ENCODE results near the gene MEGF10.

Gene MEGF10

GRCh38 chr5:127417528-127417927, 126.9 kb downstream of the MEGF10 start:
- no peak for DNase-seq

- DNase-seq, result no peak
Observed at GRCh38 chr5:127418367-127418766, 127.8 kb downstream of the MEGF10 start.

GRCh38 chr5:127418974-127419682, 128.5 kb downstream of the MEGF10 start:
- no peak for DNase-seq

GRCh38 chr5:127419683-127420257, 129.2 kb downstream of the MEGF10 start:
- no peak for DNase-seq

DNA sequence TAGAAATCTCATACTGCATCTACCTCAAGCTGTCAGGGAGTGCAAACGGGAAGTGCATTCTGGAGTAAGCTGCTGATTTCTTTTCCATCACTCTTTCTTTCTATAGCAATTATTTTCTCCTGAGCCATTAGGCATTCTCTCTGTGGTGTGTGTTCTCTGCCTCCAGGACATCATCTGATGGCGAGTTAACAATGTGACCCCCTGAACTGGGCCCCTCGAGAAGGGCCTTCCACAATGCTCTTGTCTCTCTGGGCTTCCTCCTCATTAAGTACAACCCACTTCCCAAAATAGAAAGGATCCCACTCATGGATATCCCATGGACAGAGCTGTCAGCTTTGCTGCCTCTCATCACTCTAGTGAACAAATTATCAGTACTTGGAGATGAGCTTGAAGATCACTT, 130.2 kb downstream of the MEGF10 start:
- DNase-seq, result no peak

DNA sequence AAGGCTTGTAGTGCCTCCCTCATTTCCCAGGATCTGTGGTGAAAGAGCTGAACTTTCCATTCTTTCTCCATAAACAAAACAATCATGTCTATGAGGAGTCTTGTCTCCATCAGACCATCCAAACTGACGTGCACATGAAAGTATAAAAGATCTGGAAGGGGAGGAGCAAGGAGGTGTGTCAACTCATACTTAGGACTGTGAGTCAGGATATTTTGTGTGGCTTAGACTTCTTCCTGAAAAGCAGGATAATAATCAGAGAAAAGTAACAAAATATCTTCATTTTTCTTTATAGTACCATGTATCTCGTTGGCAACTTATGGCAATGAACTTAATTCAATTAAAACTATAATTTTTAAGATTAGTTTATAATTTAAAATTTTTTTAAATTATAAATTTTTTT, 130.9 kb downstream of the MEGF10 start:
- DNase-seq, result no peak

- no peak for DNase-seq
Observed at GRCh38 chr5:127423173-127423798, 132.7 kb downstream of the MEGF10 start.

- DNase-seq, result no peak
Observed at GRCh38 chr5:127425037-127425436, 134.4 kb downstream of the MEGF10 start.

DNA sequence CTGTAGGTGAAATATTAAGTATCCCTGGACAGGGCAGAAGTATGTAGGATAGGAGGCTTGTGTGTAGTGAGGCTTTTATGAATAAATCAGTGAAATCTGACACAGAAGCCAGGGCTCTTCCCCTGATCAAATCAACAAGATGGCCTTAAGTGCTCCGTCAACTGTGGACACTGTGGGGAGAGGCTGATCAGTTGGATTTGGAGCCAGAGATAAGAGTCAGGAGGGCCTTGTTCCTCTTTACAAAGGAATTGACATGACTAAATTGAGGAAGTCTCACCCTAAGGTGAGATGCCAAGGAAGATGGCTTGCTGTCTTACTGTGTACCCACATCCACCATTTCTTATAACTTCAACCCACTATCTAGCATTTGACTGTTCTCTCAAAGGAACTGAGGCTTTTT, 135.3 kb downstream of the MEGF10 start:
- DNase-seq, result no peak

GRCh38 chr5:127426661-127427060, 136.1 kb downstream of the MEGF10 start:
- no peak for DNase-seq

DNA sequence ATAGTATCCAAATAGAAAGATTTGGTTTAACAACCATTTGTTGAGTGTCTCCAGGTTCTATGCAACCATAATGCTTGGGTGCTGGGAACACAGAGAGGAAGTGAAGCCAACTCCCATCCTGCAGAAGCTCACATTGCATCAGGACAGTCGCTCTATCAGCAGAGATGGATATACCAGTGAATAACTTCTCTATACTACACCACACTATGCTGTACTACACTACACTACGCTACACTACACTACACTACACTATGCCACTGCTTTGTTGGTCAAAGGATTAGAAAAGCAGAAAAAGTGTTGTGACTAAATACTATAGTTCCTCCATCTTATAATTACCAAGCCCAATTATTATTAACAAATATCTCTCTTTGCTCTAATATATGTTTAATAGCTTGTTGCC, 137.7 kb downstream of the MEGF10 start:
- no peak for DNase-seq

DNA sequence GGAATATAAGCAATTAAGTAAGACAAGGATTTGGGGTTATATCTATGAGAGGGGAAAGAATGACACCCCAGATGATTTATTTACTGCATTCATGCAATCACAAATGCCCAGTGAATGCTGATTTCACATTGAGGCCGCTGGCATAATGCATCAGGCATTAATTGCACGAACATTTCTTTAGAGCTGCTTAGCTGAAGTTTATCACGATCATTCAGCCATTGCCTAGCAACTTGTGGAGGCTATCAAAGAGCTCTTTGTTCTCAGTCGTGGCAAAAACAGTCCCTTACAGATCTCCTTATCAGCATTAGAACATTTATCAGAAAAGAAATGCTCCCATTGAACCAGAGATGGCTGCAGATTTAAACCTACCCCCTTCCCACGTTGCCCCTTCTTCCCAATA, 138.2 kb downstream of the MEGF10 start:
- DNase-seq, result no peak

- DNase-seq, result no peak
Observed at GRCh38 chr5:127429928-127430327, 139.3 kb downstream of the MEGF10 start.

GRCh38 chr5:127430627-127431026, 140.0 kb downstream of the MEGF10 start:
- DNase-seq, result no peak

DNA sequence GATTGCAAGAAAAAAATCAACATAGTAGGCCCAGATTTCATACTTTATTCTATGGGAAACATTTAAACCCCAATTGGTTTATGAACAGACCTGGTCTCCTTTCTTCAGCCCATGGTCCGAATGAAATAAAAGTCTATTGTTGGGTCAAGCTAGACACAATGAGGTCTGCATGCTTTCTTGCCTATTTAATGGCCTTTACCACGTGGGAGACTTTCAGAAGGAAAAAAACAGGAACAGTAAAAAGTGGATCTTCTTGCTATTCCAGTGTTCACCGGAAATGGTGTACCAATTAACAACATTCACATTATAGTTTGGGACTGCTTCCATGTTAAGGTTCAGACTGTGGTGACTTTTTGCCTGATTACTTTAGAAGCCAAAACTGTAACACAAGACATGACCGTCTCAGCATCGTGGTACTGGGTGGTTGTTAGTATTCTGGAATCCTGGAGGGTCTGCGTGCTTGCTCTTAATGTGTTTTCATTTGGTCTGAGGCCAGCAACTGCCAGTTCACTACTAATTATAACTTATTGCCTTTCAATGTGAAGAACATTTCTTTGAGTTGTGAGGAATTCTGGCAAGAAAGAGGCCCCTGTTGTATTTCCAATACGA, 141.5 kb downstream of the MEGF10 start:
- DNase-seq, result no peak

GRCh38 chr5:127433526-127433925, 142.9 kb downstream of the MEGF10 start:
- no peak for DNase-seq

DNA sequence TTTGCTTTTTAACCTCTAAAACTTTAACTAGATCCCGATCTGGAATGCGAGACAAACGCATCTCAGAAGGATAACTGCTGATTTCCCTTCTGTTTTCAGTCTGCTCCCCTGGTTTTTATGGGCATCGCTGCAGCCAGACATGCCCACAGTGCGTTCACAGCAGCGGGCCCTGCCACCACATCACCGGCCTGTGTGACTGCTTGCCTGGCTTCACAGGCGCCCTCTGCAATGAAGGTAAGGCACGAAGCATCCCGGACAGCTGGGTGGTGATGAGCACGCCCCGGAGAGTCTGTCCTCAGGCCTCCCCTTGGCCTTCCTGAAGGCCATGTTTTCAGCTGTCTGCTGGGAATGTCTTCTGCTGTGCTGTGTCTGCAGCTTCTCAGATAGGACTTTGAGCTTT, 144.0 kb downstream of the MEGF10 start:
- DNase-seq, result no peak

DNA sequence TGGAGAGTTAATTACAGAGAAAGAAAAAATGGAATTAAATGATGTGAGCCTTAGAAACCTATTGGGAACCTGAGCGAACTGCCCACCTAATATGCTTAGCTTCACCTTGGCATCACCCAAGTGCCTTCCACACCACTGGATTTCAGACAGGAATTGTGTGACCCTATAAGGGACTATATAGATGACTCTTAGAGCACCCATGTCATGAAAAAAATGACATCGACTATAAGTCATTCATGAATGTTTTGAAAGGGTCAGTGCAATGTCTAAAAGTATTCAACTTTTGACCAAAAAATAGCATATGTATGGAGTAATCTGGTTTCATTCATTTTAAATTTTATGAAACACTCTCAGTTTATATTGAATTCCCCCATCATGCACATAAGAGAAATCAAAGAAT, 145.2 kb downstream of the MEGF10 start:
- DNase-seq, result no peak

- DNase-seq, result no peak
Observed at GRCh38 chr5:127439644-127440043, 149.0 kb downstream of the MEGF10 start.

DNA sequence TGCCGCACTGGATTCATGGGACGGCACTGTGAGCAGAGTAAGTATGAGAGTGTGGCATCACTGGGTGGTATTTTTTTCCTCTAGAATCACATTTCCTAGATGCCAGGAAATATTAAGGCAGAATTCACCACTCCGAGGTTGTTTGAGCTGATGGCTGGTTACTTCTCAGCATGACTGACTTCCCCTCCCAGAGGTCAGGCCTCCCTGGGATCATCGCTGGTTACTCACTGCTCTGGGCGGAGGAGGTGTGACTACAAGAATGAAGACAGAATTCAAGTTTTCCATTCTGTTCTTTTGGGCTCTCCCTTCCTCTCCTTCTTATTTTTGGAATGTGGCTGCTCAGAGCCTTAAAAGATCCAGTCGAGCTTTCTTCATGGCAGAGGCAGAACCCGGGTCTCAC, 150.2 kb downstream of the MEGF10 start:
- no peak for DNase-seq

- no peak for DNase-seq
Observed at GRCh38 chr5:127441799-127442484, 151.3 kb downstream of the MEGF10 start.

DNA sequence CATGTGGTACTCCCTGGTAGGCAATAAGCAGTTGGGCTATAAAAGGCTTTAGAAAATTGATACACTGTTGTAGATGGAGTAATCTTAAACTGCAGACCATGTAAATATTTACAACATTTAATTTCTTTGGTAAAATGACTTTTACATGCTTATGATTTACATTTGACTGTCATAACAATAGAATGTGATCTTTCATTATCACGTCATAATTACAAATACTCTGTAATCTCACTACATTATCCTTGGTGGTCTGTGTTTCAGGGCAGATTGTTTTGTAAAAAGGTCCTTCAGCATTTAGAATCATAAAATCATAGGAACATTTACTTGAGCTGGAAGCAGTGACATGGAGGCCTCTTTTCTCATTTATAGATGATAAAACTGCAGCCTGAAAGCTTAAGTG, 153.6 kb downstream of the MEGF10 start:
- DNase-seq, result no peak

DNA sequence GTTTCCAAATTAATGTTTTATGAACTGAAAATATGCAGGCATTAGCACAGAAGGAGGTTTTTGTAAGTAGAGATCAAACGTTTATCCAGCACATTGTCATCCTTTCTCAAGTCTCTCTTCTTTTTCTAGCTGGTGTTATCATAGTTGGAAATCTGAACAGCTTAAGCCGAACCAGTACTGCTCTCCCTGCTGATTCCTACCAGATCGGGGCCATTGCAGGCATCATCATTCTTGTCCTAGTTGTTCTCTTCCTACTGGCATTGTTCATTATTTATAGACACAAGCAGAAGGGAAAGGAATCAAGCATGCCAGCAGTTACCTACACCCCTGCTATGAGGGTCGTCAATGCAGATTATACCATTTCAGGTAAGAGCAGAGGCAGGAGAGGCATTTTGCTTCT, 154.7 kb downstream of the MEGF10 start:
- DNase-seq, result no peak

DNA sequence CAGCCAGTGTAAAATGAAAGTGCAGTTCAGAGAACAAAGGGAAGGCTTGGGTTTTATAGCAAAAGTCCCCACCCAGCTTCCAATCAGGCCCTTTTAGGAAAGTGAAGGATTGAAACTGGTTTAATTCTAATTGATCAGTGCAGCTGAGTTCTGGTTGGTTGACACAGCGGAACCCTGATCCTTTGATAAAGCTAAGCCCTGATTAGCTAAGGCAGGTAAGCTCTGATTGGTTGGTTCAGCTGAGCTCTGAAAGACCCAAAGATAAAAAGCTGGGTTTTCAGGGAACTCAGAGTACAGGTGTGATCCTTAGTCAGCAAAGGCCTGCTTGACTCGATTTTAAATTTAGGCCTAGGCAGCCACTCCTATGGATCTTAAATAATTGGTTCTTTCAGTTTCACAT, 156.0 kb downstream of the MEGF10 start:
- no peak for DNase-seq

Data from DMS79 (cell line).